EH (cell line): ENCODE measurements around the gene DPF1.
A peak's percentile ranks its signal among the peaks of the same experiment; 100 is the strongest.

Experiments
- DNase-seq: peaks from one replicate; pipeline ENCODE4 v3.0.0-alpha.2; 2015; ENCODE audit warnings: low read depth

The DPF1 gene

GRCh38 chr19:38221421-38221820 lies 2.6 kb downstream of the DPF1 start:
- DNase-seq = no peak

GRCh38 chr19:38219221-38219620 lies 4.8 kb downstream of the DPF1 start:
- DNase-seq = no peak

- no peak for DNase-seq
Measured at GRCh38 chr19:38218204-38218603, 5.8 kb downstream of the DPF1 start.

- no peak for DNase-seq
Measured at GRCh38 chr19:38216785-38217641, 7.0 kb downstream of the DPF1 start.

GRCh38 chr19:38213911-38214625 lies 10.0 kb downstream of the DPF1 start:
- peak; percentile 70 for DNase-seq

GRCh38 chr19:38213469-38213868 lies 10.6 kb downstream of the DPF1 start:
- DNase-seq = no peak

GRCh38 chr19:38211766-38212165 lies 12.3 kb downstream of the DPF1 start:
- no peak for DNase-seq

- no peak for DNase-seq
Measured at GRCh38 chr19:38211151-38211591, 12.9 kb downstream of the DPF1 start.

GRCh38 chr19:38210458-38210987 lies 13.5 kb downstream of the DPF1 start:
- peak; percentile 26 for DNase-seq

GRCh38 chr19:38209671-38210457 lies 14.2 kb downstream of the DPF1 start:
- peak; percentile 61 for DNase-seq

- DNase-seq = no peak
Measured at GRCh38 chr19:38209152-38209551, 14.9 kb downstream of the DPF1 start.

- no peak for DNase-seq
Measured at GRCh38 chr19:38208571-38208970, 15.5 kb downstream of the DPF1 start.

GRCh38 chr19:38207543-38207942 lies 16.5 kb downstream of the DPF1 start:
- DNase-seq = no peak

- no peak for DNase-seq
Measured at GRCh38 chr19:38206928-38207327, 17.1 kb downstream of the DPF1 start.

GRCh38 chr19:38206006-38206745 lies 17.8 kb downstream of the DPF1 start:
- DNase-seq = no peak

- no peak for DNase-seq
Measured at GRCh38 chr19:38204728-38205127, 19.3 kb downstream of the DPF1 start.

GRCh38 chr19:38204096-38204495 lies 19.9 kb downstream of the DPF1 start:
- no peak for DNase-seq

GRCh38 chr19:38203197-38203596 lies 20.8 kb downstream of the DPF1 start:
- DNase-seq = no peak

GRCh38 chr19:38202504-38202903 lies 21.5 kb downstream of the DPF1 start:
- no peak for DNase-seq

- DNase-seq = no peak
Measured at GRCh38 chr19:38201731-38202130, 22.3 kb downstream of the DPF1 start.

- no peak for DNase-seq
Measured at GRCh38 chr19:38199340-38199739, 24.7 kb downstream of the DPF1 start.
